Measurements from ENCODE around the gene ZBTB46.

DNA sequence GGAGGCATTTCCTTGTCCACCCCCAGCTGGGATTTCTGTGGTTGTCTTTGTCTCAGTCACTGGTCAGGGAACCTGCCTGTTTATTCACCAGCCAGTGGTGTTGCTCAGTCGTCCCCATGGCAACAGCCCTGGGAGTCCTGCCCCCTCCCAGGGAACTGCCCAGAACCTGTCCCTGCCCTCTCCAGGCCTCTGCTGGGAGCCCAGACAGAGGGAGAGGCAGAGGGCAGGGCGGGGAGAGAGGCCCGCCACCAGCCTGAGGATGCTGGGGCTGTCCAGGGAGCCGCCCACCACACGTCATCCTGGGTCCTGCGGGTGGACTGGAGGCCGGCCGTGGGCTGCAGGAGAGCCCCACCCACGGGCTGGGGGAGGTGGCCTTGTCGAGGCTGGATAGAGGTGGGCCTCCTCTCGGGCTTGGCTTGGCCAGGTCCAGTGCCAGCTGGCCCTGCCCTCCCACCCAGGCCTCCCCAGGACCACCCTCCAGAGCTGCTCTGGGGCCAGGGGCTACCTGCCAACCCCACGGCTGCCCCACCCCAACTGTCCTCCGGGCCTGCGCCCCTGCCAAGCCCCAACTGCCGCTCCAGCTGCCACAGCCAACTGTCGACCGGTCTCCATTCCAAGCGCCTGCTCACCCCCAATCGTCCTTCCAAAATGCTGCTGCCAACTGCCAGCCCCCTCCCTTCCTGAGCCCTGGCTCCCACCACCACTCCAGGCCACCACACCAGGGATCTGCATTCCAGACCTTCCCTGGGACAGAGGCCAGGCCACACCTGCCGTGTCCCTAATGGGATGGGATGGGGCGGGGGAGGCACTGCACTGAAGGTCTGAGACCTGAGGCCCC, 4.2 kb upstream of the ZBTB46 start:
- TF ChIP-seq, protein P1, sequence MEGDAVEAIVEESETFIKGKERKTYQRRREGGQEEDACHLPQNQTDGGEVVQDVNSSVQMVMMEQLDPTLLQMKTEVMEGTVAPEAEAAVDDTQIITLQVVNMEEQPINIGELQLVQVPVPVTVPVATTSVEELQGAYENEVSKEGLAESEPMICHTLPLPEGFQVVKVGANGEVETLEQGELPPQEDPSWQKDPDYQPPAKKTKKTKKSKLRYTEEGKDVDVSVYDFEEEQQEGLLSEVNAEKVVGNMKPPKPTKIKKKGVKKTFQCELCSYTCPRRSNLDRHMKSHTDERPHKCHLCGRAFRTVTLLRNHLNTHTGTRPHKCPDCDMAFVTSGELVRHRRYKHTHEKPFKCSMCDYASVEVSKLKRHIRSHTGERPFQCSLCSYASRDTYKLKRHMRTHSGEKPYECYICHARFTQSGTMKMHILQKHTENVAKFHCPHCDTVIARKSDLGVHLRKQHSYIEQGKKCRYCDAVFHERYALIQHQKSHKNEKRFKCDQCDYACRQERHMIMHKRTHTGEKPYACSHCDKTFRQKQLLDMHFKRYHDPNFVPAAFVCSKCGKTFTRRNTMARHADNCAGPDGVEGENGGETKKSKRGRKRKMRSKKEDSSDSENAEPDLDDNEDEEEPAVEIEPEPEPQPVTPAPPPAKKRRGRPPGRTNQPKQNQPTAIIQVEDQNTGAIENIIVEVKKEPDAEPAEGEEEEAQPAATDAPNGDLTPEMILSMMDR (IDR thresholded peaks at IDR 0.05; ENCODE audit: insufficient read depth, low read length, poor library complexity, severe bottlenecking) = no peak
- no peak for TF ChIP-seq EZH2phosphoT487 (conservative IDR thresholded peaks at IDR 0.05; ENCODE audit: low read length)

Measured in SU-DHL-6 (cell line).